GM21737 (cell line): Measurements from ENCODE around the gene MMS19.
A peak's percentile ranks its signal among the peaks of the same experiment; 100 is the strongest.

Experiments used
- ATAC-seq: cut with Tn5 transposase; IDR thresholded peaks from one replicate; pipeline ENCODE4 v1.9.1; 2021; ENCODE audit warnings: mild to moderate bottlenecking, moderate library complexity; ENCODE audit not compliant: unreplicated experiment

Gene MMS19

GRCh38 chr10:97465982-97466381 lies 32.2 kb downstream of the MMS19 start:
- no peak for ATAC-seq

GRCh38 chr10:97464226-97464625 lies 34.0 kb downstream of the MMS19 start:
- no peak for ATAC-seq

GRCh38 chr10:97463363-97464132 lies 34.7 kb downstream of the MMS19 start:
- no peak for ATAC-seq

GRCh38 chr10:97462309-97462708 lies 35.9 kb downstream of the MMS19 start:
- ATAC-seq: no peak

GRCh38 chr10:97459933-97460332 lies 38.3 kb downstream of the MMS19 start:
- no peak for ATAC-seq

GRCh38 chr10:97459111-97459510 lies 39.1 kb downstream of the MMS19 start:
- no peak for ATAC-seq

GRCh38 chr10:97456686-97457065 lies 41.5 kb downstream of the MMS19 start:
- no peak for ATAC-seq

- no peak for ATAC-seq
Observed at GRCh38 chr10:97456034-97456685, 42.1 kb downstream of the MMS19 start.

- ATAC-seq: no peak
Observed at GRCh38 chr10:97454330-97455036, 43.7 kb downstream of the MMS19 start.

- no peak for ATAC-seq
Observed at GRCh38 chr10:97452352-97452751, 45.9 kb downstream of the MMS19 start.

- no peak for ATAC-seq
Observed at GRCh38 chr10:97451605-97452004, 46.6 kb downstream of the MMS19 start.

- ATAC-seq: no peak
Observed at GRCh38 chr10:97450828-97451227, 47.4 kb downstream of the MMS19 start.

GRCh38 chr10:97445722-97446639 lies 52.2 kb downstream of the MMS19 start, which contains the start of the genes EXOSC1 and ZDHHC16:
Gene EXOSC1 (minus strand): TSS chr10:97446006. CDS start chr10:97445985, 21 bp downstream.
Gene ZDHHC16 (plus strand): TSS chr10:97446175. CDS start chr10:97451676, 5,501 bp downstream.
- ATAC-seq: peak; percentile 94

GRCh38 chr10:97445357-97445721 lies 52.9 kb downstream of the MMS19 start:
- ATAC-seq: no peak

- ATAC-seq: no peak
Observed at GRCh38 chr10:97444212-97444611, 54.0 kb downstream of the MMS19 start.

- ATAC-seq: no peak
Observed at GRCh38 chr10:97442277-97442676, 55.9 kb downstream of the MMS19 start.

- ATAC-seq: no peak
Observed at GRCh38 chr10:97435211-97435610, 63.0 kb downstream of the MMS19 start.

- no peak for ATAC-seq
Observed at GRCh38 chr10:97434557-97434956, 63.7 kb downstream of the MMS19 start.

GRCh38 chr10:97434055-97434454 lies 64.2 kb downstream of the MMS19 start:
- no peak for ATAC-seq

GRCh38 chr10:97428572-97428981 lies 69.6 kb downstream of the MMS19 start:
- no peak for ATAC-seq
